Small intestine (tissue), 7 donors: ENCODE measurements around the gene STMN3. TPM values are rescaled to one million over a fixed set of nuclear protein-coding genes. Genes with fewer than 3 reads are reported as not detected.

Experiments
- DNase-seq, 2 donors: peaks; one replicate each; pipeline versions ENCODE4 v3.0.0 to v3.0.0-alpha.2; 2013
- FAIRE-seq: peaks from 2 replicates; lab custom pipeline; 2012; peaks lifted over from hg19 to GRCh38; lab: Jason Lieb, UNC
- H3K27ac ChIP-seq, 3 donors: one replicate each; pipeline ENCODE4 v1.5.1; 2013; ENCODE audit warnings: low read length in 2 of 3, mild to moderate bottlenecking in 2 of 3, control low read depth in 1 of 3, inconsistent platforms in 1 of 3, low read depth in 1 of 3, moderate library complexity in 1 of 3
- H3K27me3 ChIP-seq, 3 donors: one replicate each; pipeline ENCODE4 v1.6.1; 2013; ENCODE audit warnings: low read length in 3 of 3, inconsistent platforms in 1 of 3; ENCODE audit not compliant: control insufficient read depth in 3 of 3, insufficient read depth in 3 of 3
- H3K36me3 ChIP-seq, 3 donors: one replicate each; pipeline ENCODE4 v1.6.1; 2013; ENCODE audit warnings: low read length in 3 of 3, inconsistent platforms in 1 of 3, low read depth in 1 of 3, mild to moderate bottlenecking in 1 of 3, moderate library complexity in 1 of 3; ENCODE audit not compliant: control insufficient read depth in 3 of 3, insufficient read depth in 2 of 3
- H3K4me1 ChIP-seq, 3 donors: one replicate each; pipeline ENCODE4 v1.6.1; 2013; ENCODE audit warnings: low read length in 2 of 3, inconsistent platforms in 1 of 3, low read depth in 1 of 3, mild to moderate bottlenecking in 1 of 3, moderate library complexity in 1 of 3; ENCODE audit not compliant: control insufficient read depth in 3 of 3, insufficient read depth in 2 of 3
- H3K4me3 ChIP-seq, 3 donors: one replicate each; pipeline ENCODE4 v1.5.1; 2013; ENCODE audit warnings: low read length in 3 of 3, control low read depth in 1 of 3, inconsistent platforms in 1 of 3, low read depth in 1 of 3, mild to moderate bottlenecking in 1 of 3, moderate library complexity in 1 of 3
- H3K9me3 ChIP-seq, 2 donors: one replicate each; pipeline ENCODE4 v1.6.1; 2013; ENCODE audit warnings: low read depth in 1 of 2, low read length in 1 of 2; ENCODE audit not compliant: control insufficient read depth in 2 of 2, insufficient read depth in 1 of 2
- WGBS, 3 donors: extraction: QIAGEN DNeasy Blood & Tissue Kit; methylation state at CpG; one replicate each; pipeline ENCODE4 v1.1.7; 2013; 5-methylcytosine and 5-hydroxymethylcytosine counted together
- polyA plus RNA-seq, 4 donors: library from polyadenylated mRNA; stranded (reverse) in 3 of 4; unstranded in 1 of 4; fragments of 200-250 nt in 3 of 4; fragments of 120-200 nt in 1 of 4; gene quantifications; one replicate each; pipeline versions ENCODE4 v1.2.1 to v1.2.3, GENCODE V29; 2013
- donor health status: healthy with polysubstance abuse.
- donor health status: control.
- donor health status: control.
- donor health status: Bipolar disorder and iron deficiency.
- donor health status: healthy.

STMN3 gene
- polyA plus RNA-seq, 4 donors, result 1.1 to 21.4 (median 5.2) TPM

GRCh38 chr20:63625771-63626423 is 27.3 kb downstream of the STMN3 start:
- Histone ChIP-seq H3K27ac (peak overlapping the region; percentile 74 to 98 (median 86)), H3K4me1 (peaks cover 0 to 14% (median 0%) of the 10 kb centered on the region in 3 donors), H3K27me3 (no peaks in the 10 kb centered on the region), H3K9me3 (no peaks in the 10 kb centered on the region), H3K4me3 (peak overlapping the region; percentile 73 to 93 (median 84)), H3K36me3 (no peaks in the 10 kb centered on the region)
- FAIRE-seq (no peak), DNase-seq (peak in 1 of 2 donors; percentile 64)
- WGBS, 3 donors, result 12 to 18% (median 14%) methylated on average over 26 to 36 of the region's 36 CpGs

GRCh38 chr20:63624486-63624885 is 28.7 kb downstream of the STMN3 start:
- Histone ChIP-seq H3K4me3 (no peak overlapping the region), H3K27me3 (no peaks in the 10 kb centered on the region), H3K9me3 (no peaks in the 10 kb centered on the region), H3K27ac (no peak overlapping the region), H3K36me3 (peaks cover 0 to 2% (median 0%) of the 10 kb centered on the region in 3 donors), H3K4me1 (peaks cover 0 to 14% (median 0%) of the 10 kb centered on the region in 3 donors)
- no peak for FAIRE-seq
- WGBS, 3 donors, result 89 to 94% (median 93%) methylated on average over 15 of the region's 15 CpGs
- DNase-seq, result no peak

- WGBS, 3 donors, result 93 to 97% (median 95%) methylated on average over 14 of the region's 14 CpGs
- FAIRE-seq (no peak), DNase-seq (no peak)
- Histone ChIP-seq H3K4me3 (no peak overlapping the region), H3K36me3 (peaks cover 0 to 20% (median 2%) of the 10 kb centered on the region in 3 donors), H3K4me1 (peaks cover 0 to 2% (median 0%) of the 10 kb centered on the region in 3 donors), H3K9me3 (no peaks in the 10 kb centered on the region), H3K27me3 (no peaks in the 10 kb centered on the region), H3K27ac (no peak overlapping the region)
Measured at GRCh38 chr20:63622732-63623131, 30.5 kb downstream of the STMN3 start.

GRCh38 chr20:63622096-63622495 is 31.1 kb downstream of the STMN3 start:
- WGBS, 3 donors, result 91 to 96% (median 95%) methylated on average over 4 of the region's 4 CpGs
- H3K36me3 ChIP-seq, result peaks cover 0 to 26% (median 2%) of the 10 kb centered on the region in 3 donors
- H3K4me3 ChIP-seq, result no peak overlapping the region
- H3K27ac ChIP-seq, result no peak overlapping the region
- no peaks in the 10 kb centered on the region for H3K9me3 ChIP-seq
- DNase-seq (no peak), FAIRE-seq (no peak)
- peaks cover 0 to 2% (median 0%) of the 10 kb centered on the region in 3 donors for H3K4me1 ChIP-seq
- H3K27me3 ChIP-seq, result no peaks in the 10 kb centered on the region

GRCh38 chr20:63620991-63621390 is 32.2 kb downstream of the STMN3 start:
- no peak for FAIRE-seq
- no peaks in the 10 kb centered on the region for H3K9me3 ChIP-seq
- WGBS, 3 donors, result 80 to 86% (median 84%) methylated on average over 8 of the region's 8 CpGs
- no peak overlapping the region for H3K4me3 ChIP-seq
- no peak overlapping the region for H3K27ac ChIP-seq
- no peak for DNase-seq
- H3K36me3 ChIP-seq, result peaks cover 0 to 37% (median 4%) of the 10 kb centered on the region in 3 donors
- peaks cover 0 to 2% (median 0%) of the 10 kb centered on the region in 3 donors for H3K4me1 ChIP-seq
- H3K27me3 ChIP-seq, result no peaks in the 10 kb centered on the region

GRCh38 chr20:63619505-63619904 is 33.7 kb downstream of the STMN3 start:
- no peak overlapping the region for H3K4me3 ChIP-seq
- H3K27ac ChIP-seq, result no peak overlapping the region
- WGBS, 3 donors, result 89 to 91% (median 90%) methylated on average over 13 of the region's 13 CpGs
- H3K27me3 ChIP-seq, result no peaks in the 10 kb centered on the region
- no peak for DNase-seq
- H3K9me3 ChIP-seq, result no peaks in the 10 kb centered on the region
- peaks cover 0 to 51% (median 4%) of the 10 kb centered on the region in 3 donors for H3K36me3 ChIP-seq
- no peak for FAIRE-seq
- no peaks in the 10 kb centered on the region for H3K4me1 ChIP-seq

- DNase-seq (no peak), FAIRE-seq (no peak)
- H3K27me3 ChIP-seq, result no peaks in the 10 kb centered on the region
- H3K9me3 ChIP-seq, result no peaks in the 10 kb centered on the region
- H3K27ac ChIP-seq, result no peak overlapping the region
- H3K4me1 ChIP-seq, result no peaks in the 10 kb centered on the region
- H3K36me3 ChIP-seq, result peaks cover 0 to 51% (median 4%) of the 10 kb centered on the region in 3 donors
- 96 to 97% (median 97%) methylated on average over 16 of the region's 16 CpGs for WGBS, 3 donors
- no peak overlapping the region for H3K4me3 ChIP-seq
Measured at GRCh38 chr20:63619086-63619485, 34.1 kb downstream of the STMN3 start.

GRCh38 chr20:63618291-63618980 is 34.8 kb downstream of the STMN3 start:
- FAIRE-seq (no peak), DNase-seq (no peak)
- H3K27me3 ChIP-seq, result no peaks in the 10 kb centered on the region
- 85 to 91% (median 90%) methylated on average over 11 of the region's 11 CpGs for WGBS, 3 donors
- peaks cover 0 to 55% (median 4%) of the 10 kb centered on the region in 3 donors for H3K36me3 ChIP-seq
- no peaks in the 10 kb centered on the region for H3K9me3 ChIP-seq
- no peaks in the 10 kb centered on the region for H3K4me1 ChIP-seq
- no peak overlapping the region for H3K4me3 ChIP-seq
- no peak overlapping the region for H3K27ac ChIP-seq
